Measurements from ENCODE around the gene CRYL1.
"Not testable (repeated sequence)": the region's sequence is repeated elsewhere in the genome, so short reads cannot be mapped to it uniquely, and the experiment has no call there.

The CRYL1 gene

GRCh38 chr13:20439261-20439660, 86.4 kb downstream of the CRYL1 start:
- DNase-seq (ENCODE audit: low read depth) = peak; percentile 88

GRCh38 chr13:20438801-20439200, 86.9 kb downstream of the CRYL1 start:
- TF ChIP-seq CTCF (conservative IDR thresholded peaks at IDR 0.05; ENCODE audit: control insufficient read depth, insufficient read depth, low read depth, low read length) = no peak
- H3K4me3 ChIP-seq (ENCODE audit: control insufficient read depth, low read depth, low read length) = no peak overlapping the region
- peak; percentile 37 for DNase-seq (ENCODE audit: low read depth)

More at GRCh38 chr13:20439261-20439660, 86.4 kb downstream of the CRYL1 start:
- no peak overlapping the region for H3K4me3 ChIP-seq (ENCODE audit: control insufficient read depth, low read depth, low read length)
- no peak for TF ChIP-seq CTCF (conservative IDR thresholded peaks at IDR 0.05; ENCODE audit: control insufficient read depth, insufficient read depth, low read depth, low read length)

GRCh38 chr13:20436505-20436904, 89.2 kb downstream of the CRYL1 start:
- no peak overlapping the region for H3K4me3 ChIP-seq (ENCODE audit: control insufficient read depth, low read depth, low read length)
- no peak for TF ChIP-seq CTCF (conservative IDR thresholded peaks at IDR 0.05; ENCODE audit: control insufficient read depth, insufficient read depth, low read depth, low read length)
- DNase-seq (ENCODE audit: low read depth) = no peak

GRCh38 chr13:20435616-20436368, 89.9 kb downstream of the CRYL1 start:
- no peak for TF ChIP-seq CTCF (conservative IDR thresholded peaks at IDR 0.05; ENCODE audit: control insufficient read depth, insufficient read depth, low read depth, low read length)
- no peak for DNase-seq (ENCODE audit: low read depth)
- H3K4me3 ChIP-seq (ENCODE audit: control insufficient read depth, low read depth, low read length) = no peak overlapping the region

GRCh38 chr13:20434210-20434609, 91.4 kb downstream of the CRYL1 start:
- not testable (repeated sequence) for H3K4me3 ChIP-seq (ENCODE audit: control insufficient read depth, low read depth, low read length); DNase-seq (ENCODE audit: low read depth)

GRCh38 chr13:20431687-20432384, 93.8 kb downstream of the CRYL1 start:
- no peak overlapping the region for H3K4me3 ChIP-seq (ENCODE audit: control insufficient read depth, low read depth, low read length)
- DNase-seq (ENCODE audit: low read depth) = no peak

More at GRCh38 chr13:20431687-20432384, 93.8 kb downstream of the CRYL1 start:
- TF ChIP-seq CTCF (conservative IDR thresholded peaks at IDR 0.05; ENCODE audit: control insufficient read depth, insufficient read depth, low read depth, low read length) = no peak

Data from fibroblast of mammary gland (primary cell).